RWPE1 (cell line): ENCODE data around the gene TUBGCP6.

ENCODE experiments used
- CTCF ChIA-PET: fragments of 350-600 bp; sonication (Branson Sonifier 250); formaldehyde crosslinking; extraction: SDS; loops from one replicate; lab custom pipeline; 2021; lab: Yijun Ruan, JAX
- POLR2A ChIA-PET: fragments of 400-600 bp; formaldehyde crosslinking; extraction: SDS; loops from one replicate; lab custom pipeline; 2020; ENCODE audit warnings: antibody characterized with exemption; ENCODE audit not compliant: low non-redundant PET; lab: Yijun Ruan, JAX
- DNase-seq: peaks from one replicate; pipeline ENCODE4 v3.0.0; 2012; ENCODE audit warnings: low spot score
- H3K27ac ChIP-seq: fragments of 450-650 bp; 2 replicates; pipeline ENCODE4 v1.5.1; 2017
- TF ChIP-seq, protein P1 (sequence below): fragments of 450-650 bp; conservative IDR thresholded peaks from 2 replicates; pipeline ENCODE4 v1.5.1; 2017; ENCODE audit warnings: low read depth, mild to moderate bottlenecking

Gene TUBGCP6

DNA sequence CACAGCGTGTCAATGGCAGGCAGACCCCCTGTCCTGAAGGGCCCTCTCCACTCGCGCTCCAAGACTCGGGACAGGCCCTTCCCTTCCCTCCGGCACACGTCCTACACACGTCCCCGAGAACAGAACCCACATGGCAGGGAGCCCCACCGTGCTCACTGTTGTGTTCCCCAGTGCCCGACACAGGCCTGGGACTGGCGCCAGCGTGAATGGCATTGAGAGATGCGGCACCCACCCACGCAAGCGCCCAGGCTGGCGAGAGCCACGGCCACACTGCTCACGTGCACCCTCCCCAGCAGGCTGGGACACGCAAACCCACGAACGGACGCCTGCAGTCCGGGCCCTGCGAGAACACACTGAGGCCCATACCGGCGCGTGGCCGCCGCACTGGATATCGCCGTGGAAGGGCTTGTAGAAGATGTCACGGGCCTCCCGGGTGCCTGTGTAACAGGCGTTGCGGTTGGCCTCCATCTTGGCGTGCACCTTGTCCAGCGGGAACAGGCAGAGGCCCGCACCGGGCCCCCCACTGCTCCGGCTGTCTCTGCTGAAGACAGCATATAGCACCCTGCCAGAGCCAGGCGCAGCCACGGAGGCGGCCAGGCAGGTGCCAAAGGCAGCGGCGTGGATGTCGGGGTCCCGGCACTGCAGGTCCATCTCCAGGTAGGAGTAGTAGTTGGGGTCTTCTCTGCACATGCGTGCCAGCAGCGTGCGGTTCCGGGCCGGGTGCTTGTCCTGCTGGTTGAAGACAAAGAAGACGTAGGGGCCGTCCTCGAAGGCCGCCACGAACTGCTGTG lies 44.5 kb upstream of the TUBGCP6 start:
- ChIA-PET CTCF (no interaction called here), POLR2A (no interaction called here)
- H3K27ac ChIP-seq: peak overlapping the region; percentile 100
- DNase-seq: no peak
- TF ChIP-seq, protein P1, sequence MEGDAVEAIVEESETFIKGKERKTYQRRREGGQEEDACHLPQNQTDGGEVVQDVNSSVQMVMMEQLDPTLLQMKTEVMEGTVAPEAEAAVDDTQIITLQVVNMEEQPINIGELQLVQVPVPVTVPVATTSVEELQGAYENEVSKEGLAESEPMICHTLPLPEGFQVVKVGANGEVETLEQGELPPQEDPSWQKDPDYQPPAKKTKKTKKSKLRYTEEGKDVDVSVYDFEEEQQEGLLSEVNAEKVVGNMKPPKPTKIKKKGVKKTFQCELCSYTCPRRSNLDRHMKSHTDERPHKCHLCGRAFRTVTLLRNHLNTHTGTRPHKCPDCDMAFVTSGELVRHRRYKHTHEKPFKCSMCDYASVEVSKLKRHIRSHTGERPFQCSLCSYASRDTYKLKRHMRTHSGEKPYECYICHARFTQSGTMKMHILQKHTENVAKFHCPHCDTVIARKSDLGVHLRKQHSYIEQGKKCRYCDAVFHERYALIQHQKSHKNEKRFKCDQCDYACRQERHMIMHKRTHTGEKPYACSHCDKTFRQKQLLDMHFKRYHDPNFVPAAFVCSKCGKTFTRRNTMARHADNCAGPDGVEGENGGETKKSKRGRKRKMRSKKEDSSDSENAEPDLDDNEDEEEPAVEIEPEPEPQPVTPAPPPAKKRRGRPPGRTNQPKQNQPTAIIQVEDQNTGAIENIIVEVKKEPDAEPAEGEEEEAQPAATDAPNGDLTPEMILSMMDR: no peak

DNA sequence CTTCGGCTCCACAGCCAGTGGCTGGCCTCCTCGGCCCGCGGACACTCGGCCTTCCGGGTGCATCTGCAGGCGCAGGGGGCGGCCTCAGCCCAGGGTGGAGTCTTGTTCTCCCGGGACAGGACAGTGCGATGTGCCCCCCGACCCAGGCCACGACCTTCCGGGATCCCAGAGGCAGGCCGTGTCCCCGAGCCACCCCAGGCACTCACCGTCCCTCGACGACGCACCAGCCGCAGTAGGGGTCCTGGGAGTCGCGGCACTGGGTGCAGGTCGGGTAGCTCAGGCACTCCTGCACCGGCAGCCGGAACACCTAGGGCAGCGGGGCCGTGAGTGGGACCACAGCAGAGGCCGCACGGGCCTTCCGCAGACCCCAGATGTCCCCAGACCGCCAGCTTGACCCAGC lies 42.9 kb upstream of the TUBGCP6 start:
- ChIA-PET CTCF (no interaction called here), POLR2A (no interaction called here)
- H3K27ac ChIP-seq: peak overlapping the region; percentile 100
- TF ChIP-seq, protein P1: no peak
- DNase-seq: no peak

DNA sequence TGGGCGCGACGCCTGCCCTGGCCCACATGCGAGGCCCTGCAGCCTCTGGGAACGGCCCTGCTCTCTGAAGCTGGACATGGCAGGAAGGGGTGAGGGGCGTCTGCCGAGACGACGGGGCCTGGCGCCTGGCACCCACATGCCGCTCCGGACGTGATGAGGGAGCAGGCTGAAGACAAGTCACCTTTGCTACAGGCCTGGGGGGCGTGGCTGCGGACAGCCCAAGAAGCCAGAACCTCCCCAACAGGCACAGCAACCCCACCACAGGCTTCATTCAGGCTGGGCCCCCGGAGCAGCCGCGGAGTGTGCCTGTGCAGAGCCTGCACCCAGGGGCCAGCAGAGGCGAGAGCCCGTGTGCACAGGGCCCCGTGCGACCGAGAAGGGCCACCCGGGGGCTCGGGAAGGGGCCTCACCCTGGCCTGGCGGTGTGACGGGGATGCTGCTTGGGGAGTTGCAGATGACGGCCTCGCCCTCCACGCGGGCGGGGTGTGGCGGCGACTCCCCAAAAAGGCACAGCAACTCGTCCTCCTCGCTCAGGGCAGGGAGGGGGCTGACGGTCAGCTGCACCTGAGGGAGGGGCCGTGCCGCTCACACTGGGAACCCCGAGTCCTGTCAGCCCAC lies 42.0 kb upstream of the TUBGCP6 start:
- ChIA-PET POLR2A (no interaction called here), CTCF (no interaction called here)
- H3K27ac ChIP-seq: peak overlapping the region; percentile 100
- DNase-seq: no peak
- TF ChIP-seq, protein P1: no peak

DNA sequence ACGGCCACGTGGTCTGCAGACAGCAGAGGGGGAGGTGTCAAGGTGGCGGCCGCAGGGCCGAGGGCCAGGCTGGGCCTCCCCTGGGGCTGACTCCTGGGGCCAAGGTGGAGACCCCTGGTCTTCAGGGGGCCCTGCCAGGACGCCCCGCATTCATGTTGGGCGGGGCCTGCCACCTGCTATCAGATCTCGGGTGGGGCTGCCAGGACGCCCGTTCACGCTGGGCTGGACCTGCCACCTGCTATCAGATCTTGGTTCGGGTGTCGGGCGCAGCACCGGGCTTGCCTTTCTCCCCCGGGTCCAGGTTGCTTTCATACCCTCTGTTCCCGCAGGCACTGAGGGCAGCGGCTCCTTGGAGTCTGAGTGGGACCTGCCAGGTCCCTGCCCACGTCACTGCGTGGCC lies 41.5 kb upstream of the TUBGCP6 start:
- DNase-seq: no peak
- ChIA-PET CTCF (no interaction called here), POLR2A (no interaction called here)
- TF ChIP-seq, protein P1: no peak
- H3K27ac ChIP-seq: peak overlapping the region; percentile 100

DNA sequence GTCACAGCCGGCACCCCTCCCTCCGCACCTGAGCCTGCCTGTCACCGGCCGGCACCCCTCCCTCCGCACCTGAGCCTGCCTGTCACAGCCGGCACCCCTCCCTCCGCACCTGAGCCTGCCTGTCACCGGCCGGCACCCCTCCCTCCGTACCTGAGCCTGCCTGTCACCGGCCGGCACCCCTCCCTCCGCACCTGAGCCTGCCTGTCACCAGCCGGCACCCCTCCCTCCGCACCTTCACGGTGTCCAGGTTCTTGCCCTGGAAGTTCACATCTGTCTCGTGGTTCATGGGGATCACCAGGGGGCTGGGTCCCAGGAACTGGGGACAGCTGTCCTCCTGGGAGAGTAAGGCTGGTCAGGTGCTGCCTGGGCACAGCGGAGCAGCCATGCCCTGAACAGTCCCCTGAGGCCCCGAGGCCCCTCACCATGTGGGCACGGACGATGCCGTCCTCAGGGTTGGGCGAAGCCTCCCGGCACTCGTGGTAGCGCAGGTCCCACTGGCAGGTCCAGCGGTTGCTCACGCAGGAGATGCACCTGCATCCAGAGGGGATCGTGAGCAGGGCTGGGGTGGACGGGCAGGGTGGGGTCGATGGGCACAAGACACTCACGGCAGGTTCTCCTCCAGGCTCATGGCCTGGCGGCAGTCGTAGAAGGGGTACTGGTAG lies 40.9 kb upstream of the TUBGCP6 start:
- no peak for DNase-seq
- TF ChIP-seq, protein P1: no peak
- CTCF ChIA-PET: interaction anchor here (0.6 kb wide), 1 partner anchor 41 kb away, joined by 3 read pairs; no protein-coding TSS in a partner anchor
- H3K27ac ChIP-seq: peak overlapping the region; percentile 100
- POLR2A ChIA-PET: no interaction called here

DNA sequence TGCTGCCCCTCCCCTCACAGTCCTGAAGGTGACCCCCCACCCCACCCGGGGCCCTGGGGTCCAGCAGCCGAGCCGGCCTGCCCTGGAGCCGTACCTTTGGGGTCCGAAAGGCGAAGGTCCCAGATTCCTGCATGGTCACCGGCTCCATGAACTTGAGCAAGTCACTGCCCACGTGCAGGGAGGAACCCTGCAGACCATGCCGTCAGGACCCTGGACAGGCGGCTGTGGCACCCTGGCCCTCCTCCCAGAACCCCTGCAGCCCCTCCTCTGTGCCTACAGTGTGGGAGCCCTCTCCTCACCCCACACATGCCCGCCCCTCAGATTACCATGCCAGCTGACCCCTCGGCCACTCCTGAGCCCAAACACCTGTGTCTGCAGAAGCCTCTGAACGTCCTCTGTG lies 39.7 kb upstream of the TUBGCP6 start:
- TF ChIP-seq, protein P1: no peak
- CTCF ChIA-PET: no interaction called here
- no peak for DNase-seq
- POLR2A ChIA-PET: no interaction called here
- peak overlapping the region; percentile 91 for H3K27ac ChIP-seq
